ENCODE results near the gene FRMD4A.

GRCh38 chr10:13871011-13871410, 459.7 kb downstream of the FRMD4A start:
- TF ChIP-seq CTCF (optimal IDR thresholded peaks at IDR 0.05 in 1 of 3, IDR thresholded peaks at IDR 0.05 in 1 of 3, conservative IDR thresholded peaks at IDR 0.05 in 1 of 3; ENCODE audit: extremely low read depth in 1 of 3, insufficient read depth in 2 of 3, low read length in 3 of 3): no peak
- no peak for TF ChIP-seq EZH2 (IDR thresholded peaks at IDR 0.05; ENCODE audit: low read length)
